Stimulated activated memory B cell treated with anti-CD40 and anti-IgM and Interleukin-4, amounts not matched to agents 10 μg/mL and 1 μg/mL and 100 μg/mL, for 72 hours (primary cell): ENCODE measurements around the gene FAM20C.
A peak's percentile ranks its signal among the peaks of the same experiment; 100 is the strongest.
"Not testable (repeated sequence)": the region's sequence is repeated elsewhere in the genome, so short reads cannot be mapped to it uniquely, and the experiment has no call there.

Source experiments
- ATAC-seq: fragments of 150-1000 bp; cut with Tn5 transposase; 2 replicates; pipeline ENCODE4 v1.10.0; 2021
- H3K27ac Mint-ChIP-seq: one replicate; pipeline ENCODE4 v1.8.0; 2022; ENCODE audit warnings: mild to moderate bottlenecking, mixed read lengths
- H3K27me3 Mint-ChIP-seq: one replicate; pipeline ENCODE4 v1.8.0; 2022; ENCODE audit warnings: mixed read lengths
- H3K36me3 Mint-ChIP-seq: one replicate; pipeline ENCODE4 v1.8.0; 2022; ENCODE audit warnings: mixed read lengths
- H3K4me1 Mint-ChIP-seq: one replicate; pipeline ENCODE4 v1.8.0; 2022; ENCODE audit warnings: mixed read lengths
- H3K4me3 Mint-ChIP-seq: one replicate; pipeline ENCODE4 v1.8.0; 2022; ENCODE audit warnings: mild to moderate bottlenecking, moderate library complexity, mixed read lengths
- H3K9me3 Mint-ChIP-seq: one replicate; pipeline ENCODE4 v1.8.0; 2022; ENCODE audit warnings: mixed read lengths

FAM20C gene

GRCh38 chr7:206351-206750 lies 14.0 kb downstream of the FAM20C start:
- not testable (repeated sequence) for H3K27ac Mint-ChIP-seq, H3K36me3 Mint-ChIP-seq, H3K4me3 Mint-ChIP-seq, H3K27me3 Mint-ChIP-seq, H3K9me3 Mint-ChIP-seq, H3K4me1 Mint-ChIP-seq, ATAC-seq

GRCh38 chr7:207418-208129 lies 15.2 kb downstream of the FAM20C start:
- no peaks in the 10 kb centered on the region for H3K4me1 Mint-ChIP-seq
- H3K36me3 Mint-ChIP-seq: no peaks in the 10 kb centered on the region
- H3K9me3 Mint-ChIP-seq: peaks cover 3% of the 10 kb centered on the region
- no peak overlapping the region for H3K27ac Mint-ChIP-seq
- H3K4me3 Mint-ChIP-seq: no peak overlapping the region
- peaks cover under 1% of the 10 kb centered on the region for H3K27me3 Mint-ChIP-seq
- peak; percentile 24 for ATAC-seq

GRCh38 chr7:208130-208673 lies 15.8 kb downstream of the FAM20C start:
- Mint-ChIP-seq H3K9me3 (peaks cover 3% of the 10 kb centered on the region), H3K27ac (no peak overlapping the region)
- no peak for ATAC-seq

GRCh38 chr7:208816-209215 lies 16.4 kb downstream of the FAM20C start:
- Mint-ChIP-seq H3K4me3 (no peak overlapping the region), H3K4me1 (no peaks in the 10 kb centered on the region)
- no peak for ATAC-seq

More at GRCh38 chr7:208130-208673, 15.8 kb downstream of the FAM20C start:
- Mint-ChIP-seq H3K36me3 (no peaks in the 10 kb centered on the region), H3K4me3 (no peak overlapping the region), H3K27me3 (no peaks in the 10 kb centered on the region), H3K4me1 (no peaks in the 10 kb centered on the region)

GRCh38 chr7:209416-209815 lies 17.0 kb downstream of the FAM20C start:
- ATAC-seq: no peak
- H3K27ac Mint-ChIP-seq: no peak overlapping the region
- H3K4me3 Mint-ChIP-seq: no peak overlapping the region
- no peaks in the 10 kb centered on the region for H3K36me3 Mint-ChIP-seq
- peaks cover 3% of the 10 kb centered on the region for H3K27me3 Mint-ChIP-seq
- H3K9me3 Mint-ChIP-seq: peaks cover 3% of the 10 kb centered on the region
- no peaks in the 10 kb centered on the region for H3K4me1 Mint-ChIP-seq

More at GRCh38 chr7:208816-209215, 16.4 kb downstream of the FAM20C start:
- Mint-ChIP-seq H3K27ac (no peak overlapping the region), H3K9me3 (peaks cover 3% of the 10 kb centered on the region), H3K36me3 (no peaks in the 10 kb centered on the region), H3K27me3 (no peaks in the 10 kb centered on the region)

- H3K27ac Mint-ChIP-seq: no peak overlapping the region
- no peaks in the 10 kb centered on the region for H3K36me3 Mint-ChIP-seq
- H3K9me3 Mint-ChIP-seq: peaks cover 3% of the 10 kb centered on the region
- no peak overlapping the region for H3K4me3 Mint-ChIP-seq
- ATAC-seq: no peak
- peaks cover 8% of the 10 kb centered on the region for H3K27me3 Mint-ChIP-seq
- H3K4me1 Mint-ChIP-seq: no peaks in the 10 kb centered on the region
These were observed 17.5 kb downstream of the FAM20C start for GRCh38 chr7:209906-210305.

- H3K9me3 Mint-ChIP-seq: peaks cover 3% of the 10 kb centered on the region
- H3K27me3 Mint-ChIP-seq: peaks cover 10% of the 10 kb centered on the region
- H3K36me3 Mint-ChIP-seq: no peaks in the 10 kb centered on the region
- no peak overlapping the region for H3K4me3 Mint-ChIP-seq
- H3K27ac Mint-ChIP-seq: no peak overlapping the region
- ATAC-seq: no peak
- no peaks in the 10 kb centered on the region for H3K4me1 Mint-ChIP-seq
These were observed 18.1 kb downstream of the FAM20C start for GRCh38 chr7:210401-210925.

GRCh38 chr7:211033-211714 lies 18.8 kb downstream of the FAM20C start:
- H3K9me3 Mint-ChIP-seq: peaks cover under 1% of the 10 kb centered on the region
- no peak overlapping the region for H3K27ac Mint-ChIP-seq
- peaks cover 11% of the 10 kb centered on the region for H3K27me3 Mint-ChIP-seq
- H3K4me3 Mint-ChIP-seq: no peak overlapping the region
- H3K36me3 Mint-ChIP-seq: no peaks in the 10 kb centered on the region
- no peaks in the 10 kb centered on the region for H3K4me1 Mint-ChIP-seq
- ATAC-seq: no peak

GRCh38 chr7:211715-212058 lies 19.3 kb downstream of the FAM20C start:
- Mint-ChIP-seq H3K9me3 (no peaks in the 10 kb centered on the region), H3K4me3 (no peak overlapping the region), H3K4me1 (no peaks in the 10 kb centered on the region), H3K36me3 (no peaks in the 10 kb centered on the region), H3K27me3 (peaks cover 16% of the 10 kb centered on the region), H3K27ac (no peak overlapping the region)
- ATAC-seq: no peak

GRCh38 chr7:212754-213153 lies 20.4 kb downstream of the FAM20C start:
- no peak for ATAC-seq
- no peaks in the 10 kb centered on the region for H3K9me3 Mint-ChIP-seq
- no peak overlapping the region for H3K27ac Mint-ChIP-seq
- peaks cover 27% of the 10 kb centered on the region for H3K27me3 Mint-ChIP-seq
- no peak overlapping the region for H3K4me3 Mint-ChIP-seq
- no peaks in the 10 kb centered on the region for H3K36me3 Mint-ChIP-seq
- H3K4me1 Mint-ChIP-seq: no peaks in the 10 kb centered on the region

GRCh38 chr7:213324-213993 lies 21.1 kb downstream of the FAM20C start:
- no peak for ATAC-seq
- Mint-ChIP-seq H3K4me1 (no peaks in the 10 kb centered on the region), H3K9me3 (no peaks in the 10 kb centered on the region), H3K36me3 (no peaks in the 10 kb centered on the region), H3K27ac (no peak overlapping the region), H3K4me3 (no peak overlapping the region), H3K27me3 (peaks cover 27% of the 10 kb centered on the region)

GRCh38 chr7:214410-215212 lies 22.2 kb downstream of the FAM20C start:
- H3K4me1 Mint-ChIP-seq: no peaks in the 10 kb centered on the region
- ATAC-seq: no peak

GRCh38 chr7:216360-217300 lies 24.3 kb downstream of the FAM20C start:
- H3K9me3 Mint-ChIP-seq: no peaks in the 10 kb centered on the region
- no peak for ATAC-seq

More at GRCh38 chr7:214410-215212, 22.2 kb downstream of the FAM20C start:
- no peaks in the 10 kb centered on the region for H3K36me3 Mint-ChIP-seq
- H3K27me3 Mint-ChIP-seq: peaks cover 27% of the 10 kb centered on the region
- H3K9me3 Mint-ChIP-seq: no peaks in the 10 kb centered on the region
- no peak overlapping the region for H3K4me3 Mint-ChIP-seq
- H3K27ac Mint-ChIP-seq: no peak overlapping the region

GRCh38 chr7:217781-218180 lies 25.4 kb downstream of the FAM20C start:
- no peak for ATAC-seq
- Mint-ChIP-seq H3K36me3 (no peaks in the 10 kb centered on the region), H3K4me1 (no peaks in the 10 kb centered on the region), H3K4me3 (no peak overlapping the region), H3K27ac (no peak overlapping the region), H3K27me3 (peaks cover 27% of the 10 kb centered on the region), H3K9me3 (peaks cover 3% of the 10 kb centered on the region)

More at GRCh38 chr7:216360-217300, 24.3 kb downstream of the FAM20C start:
- Mint-ChIP-seq H3K4me3 (no peak overlapping the region), H3K36me3 (no peaks in the 10 kb centered on the region), H3K27ac (no peak overlapping the region), H3K27me3 (peaks cover 27% of the 10 kb centered on the region), H3K4me1 (no peaks in the 10 kb centered on the region)
